B cell (primary cell): ENCODE measurements around the gene TMEM221. TPM values are rescaled to one million over a fixed set of nuclear protein-coding genes. Genes with fewer than 3 reads are reported as not detected.

Experiments used
- ATAC-seq: fragments of 200-7000 bp; cut with Tn5 transposase; one replicate; pipeline ENCODE4 v1.10.0; 2021; ENCODE audit warnings: low read depth, mild to moderate bottlenecking, moderate number of reproducible peaks, moderate library complexity
- CTCF ChIA-PET: fragments of 350-600 bp; sonication (Branson Sonifier 250); formaldehyde crosslinking; loops from one replicate; lab custom pipeline; 2021; ENCODE audit warnings: antibody characterized with exemption, inconsistent platforms; lab: Charles Lee
- POLR2A ChIA-PET: fragments of 350-600 bp; sonication (Branson Sonifier 250); formaldehyde crosslinking; loops from one replicate; lab custom pipeline; 2021; ENCODE audit warnings: antibody characterized with exemption; lab: Charles Lee
- DNase-seq: peaks from one replicate; pipeline ENCODE4 v3.0.0; 2013
- H2AFZ ChIP-seq: 2 replicates; pipeline ENCODE4 v1.6.1; 2012; ENCODE audit warnings: mild to moderate bottlenecking, low read depth, low read length; ENCODE audit not compliant: insufficient read depth, poor library complexity, severe bottlenecking
- H3K27ac ChIP-seq, 2 donors: 1 replicate in 1 of 2; 2 replicates in 1 of 2; pipeline ENCODE4 v1.5.1; 2012 to 2013; ENCODE audit warnings: low read length in 2 of 2, mild to moderate bottlenecking in 2 of 2, moderate library complexity in 1 of 2
- H3K27me3 ChIP-seq, 4 experiments: fragments of 200-600 bp in 1 of 4; sonication (generic) in 1 of 4; replicated peaks in 1 of 4; 1 replicate in 2 of 4; 2 replicates in 2 of 4; pipeline versions ENCODE4 v1.6.1 to v1.7.0; 2013 to 2016; ENCODE audit warnings: low read length in 3 of 4, mild to moderate bottlenecking in 2 of 4, mixed read lengths in 1 of 4, moderate library complexity in 1 of 4; ENCODE audit not compliant: insufficient read depth in 4 of 4, control insufficient read depth in 3 of 4; ENCODE audit errors: control extremely low read depth in 1 of 4
- H3K36me3 ChIP-seq, 2 experiments: replicated peaks in 1 of 2; 1 replicate in 1 of 2; 2 replicates in 1 of 2; pipeline versions ENCODE4 v1.6.1 to v1.7.1; 2013; ENCODE audit warnings: low read length in 1 of 2; ENCODE audit not compliant: insufficient read depth in 2 of 2, control insufficient read depth in 1 of 2; ENCODE audit errors: control extremely low read depth in 1 of 2, extremely low read depth in 1 of 2
- H3K4me1 ChIP-seq, 2 donors: fragments of 200-600 bp in 1 of 2; sonication (generic) in 1 of 2; 1 replicate in 1 of 2; 2 replicates in 1 of 2; pipeline versions ENCODE4 v1.5.1 to v1.6.1; 2013 to 2017; ENCODE audit warnings: low read length in 2 of 2; ENCODE audit not compliant: control insufficient read depth in 2 of 2, insufficient read depth in 2 of 2
- H3K4me2 ChIP-seq: replicated peaks from 2 replicates; pipeline ENCODE3; 2012; ENCODE audit warnings: mild to moderate bottlenecking, low read depth, low read length; ENCODE audit not compliant: poor library complexity, severe bottlenecking
- H3K4me3 ChIP-seq, 5 experiments: fragments of 200-600 bp in 1 of 5; sonication (generic) in 1 of 5; 1 replicate in 3 of 5; 2 replicates in 2 of 5; pipeline versions ENCODE4 v1.5.1 to v1.7.0; 2011 to 2016; ENCODE audit warnings: low read length in 4 of 5, mild to moderate bottlenecking in 4 of 5, low read depth in 2 of 5, control low read depth in 1 of 5, moderate library complexity in 1 of 5; ENCODE audit not compliant: insufficient read depth in 1 of 5; ENCODE audit errors: control extremely low read depth in 1 of 5, extremely low read depth in 1 of 5
- H3K79me2 ChIP-seq: fragments of 200-600 bp; sonication (generic); one replicate; pipeline ENCODE4 v1.6.0; 2016; ENCODE audit warnings: low read length; ENCODE audit not compliant: control insufficient read depth, insufficient read depth
- H3K9ac ChIP-seq: fragments of 200-600 bp; sonication (generic); 2 replicates; pipeline ENCODE4 v1.6.1; 2017; ENCODE audit warnings: mild to moderate bottlenecking, low read length, moderate library complexity
- H3K9me3 ChIP-seq, 3 donors: one replicate each; pipeline versions ENCODE4 v1.6.1 to v1.7.1; 2013; ENCODE audit warnings: low read length in 2 of 3; ENCODE audit not compliant: control insufficient read depth in 2 of 3, insufficient read depth in 1 of 3; ENCODE audit errors: control extremely low read depth in 1 of 3
- H4K20me1 ChIP-seq: 2 replicates; pipeline ENCODE4 v1.6.0; 2012; ENCODE audit warnings: mild to moderate bottlenecking, low read length; ENCODE audit not compliant: insufficient read depth, control insufficient read depth, poor library complexity, severe bottlenecking
- H3K27ac Mint-ChIP-seq: one replicate; pipeline ENCODE4 v1.8.0; 2021; ENCODE audit warnings: mixed read lengths
- H3K27me3 Mint-ChIP-seq: one replicate; pipeline ENCODE4 v1.8.0; 2021; ENCODE audit warnings: mixed read lengths
- H3K4me1 Mint-ChIP-seq: one replicate; pipeline ENCODE4 v1.8.0; 2021; ENCODE audit warnings: mixed read lengths
- H3K4me3 Mint-ChIP-seq: one replicate; pipeline ENCODE4 v1.8.0; 2021; ENCODE audit warnings: mixed read lengths
- H3K9me3 Mint-ChIP-seq: one replicate; pipeline ENCODE4 v1.8.0; 2022; ENCODE audit warnings: mixed read lengths; ENCODE audit not compliant: insufficient read depth
- EZH2 ChIP-seq: IDR thresholded peaks from 2 replicates; pipeline ENCODE4 v1.6.1; 2012; ENCODE audit warnings: borderline replicate concordance, low read depth, mild to moderate bottlenecking, moderate library complexity, low read length; ENCODE audit not compliant: insufficient read depth, poor library complexity, severe bottlenecking
- WGBS: methylation state at CpG from one replicate; pipeline ENCODE4 v1.1.5; 2013; ENCODE audit warnings: missing lambda C conversion rate; ENCODE audit not compliant: insufficient coverage; 5-methylcytosine and 5-hydroxymethylcytosine counted together
- intact Hi-C: fragments of 100-400 bp; cut with micrococcal nuclease; formaldehyde crosslinking; loops from one replicate; pipeline ENCODE4 v1.10.0; 2022
- polyA plus RNA-seq: library from polyadenylated mRNA; depleted of rRNA; stranded (reverse); fragments of >200 nt; gene quantifications from 2 replicates; pipeline ENCODE4 v1.2.3, GENCODE V29; 2012
- total RNA-seq, 2 donors: library from RNA; stranded (reverse); fragments of 120-200 nt in 1 of 2; gene quantifications; 1 replicate in 1 of 2; 2 replicates in 1 of 2; pipeline versions ENCODE4 v1.2.3 to v1.2.4, GENCODE V29; 2013 to 2022
- TF ChIP-seq, protein P1 (sequence below): fragments of 200-600 bp; IDR thresholded peaks from one replicate; pipeline ENCODE4 v1.8.0; 2022; ENCODE audit warnings: antibody characterized with exemption, mild to moderate bottlenecking

The TMEM221 gene
- total and polyA plus RNA-seq, 2 donors (not counting 1 experiment from before 2014, with no cell fraction given): not detected

DNA sequence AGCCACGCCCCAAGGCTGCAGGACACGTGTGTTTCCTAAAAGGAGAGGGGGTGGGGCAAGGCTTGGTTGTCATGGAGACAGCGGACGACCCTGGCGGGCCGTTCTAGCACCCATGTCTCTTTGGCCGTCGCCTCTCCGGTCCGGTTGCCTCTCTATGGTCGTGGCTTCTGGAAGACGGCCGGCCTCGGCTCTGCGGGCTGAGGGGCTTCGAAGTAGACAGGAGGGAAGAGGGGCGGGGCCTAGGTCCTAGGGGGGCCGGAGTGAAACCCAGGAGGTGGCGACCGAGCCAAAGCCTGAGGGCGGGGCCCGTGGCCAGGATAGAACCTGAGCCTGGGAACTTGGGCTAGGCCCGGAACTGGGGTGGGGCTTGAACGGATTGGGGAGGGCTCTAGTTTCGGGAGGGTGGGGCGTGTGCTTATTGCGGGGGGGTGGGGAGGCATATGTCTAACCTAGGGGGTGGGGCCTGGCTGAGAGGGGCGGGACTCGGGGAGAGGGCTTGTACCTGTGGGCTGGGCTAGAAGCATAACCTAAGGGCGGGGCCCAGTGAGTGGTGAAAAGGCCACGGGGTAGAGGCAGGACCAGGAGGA lies 21.1 kb upstream of the TMEM221 start:
- peak overlapping the region; percentile 68 for H3K9ac ChIP-seq
- CTCF ChIA-PET: no interaction called here
- no peaks in the 10 kb centered on the region for H3K9me3 Mint-ChIP-seq

DNA sequence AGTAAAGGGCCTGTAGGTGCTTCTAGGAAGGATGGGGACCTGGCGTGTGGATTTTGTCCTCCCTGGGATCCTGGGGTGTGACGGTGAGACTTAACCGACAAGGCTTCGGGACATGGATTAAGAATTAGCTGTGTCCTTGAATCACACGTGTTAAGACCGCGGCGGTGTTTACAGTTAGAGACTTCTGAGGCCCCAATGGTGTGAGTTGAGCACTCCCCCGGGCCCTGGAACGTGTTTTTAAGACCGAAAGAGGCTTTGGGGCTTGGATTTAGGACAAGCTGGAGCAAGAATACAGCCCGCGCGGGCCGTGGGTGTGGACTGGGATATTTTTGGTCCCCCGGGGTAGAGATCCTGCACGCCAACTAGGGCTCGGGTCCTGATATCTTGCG lies 20.6 kb upstream of the TMEM221 start:
- Histone ChIP-seq H3K9me3 (no peaks in the 10 kb centered on the region), H3K9ac (peak overlapping the region; percentile 68), H3K79me2 (no peaks in the 10 kb centered on the region), H3K27me3 (no peaks in the 10 kb centered on the region), H2AFZ (peak overlapping the region; percentile 73), H3K4me1 (peaks cover 6 to 22% of the 10 kb centered on the region in 2 donors), H3K27ac (peak overlapping the region; percentile 1 to 62), H3K36me3 (no peaks in the 10 kb centered on the region), H4K20me1 (no peaks in the 10 kb centered on the region), H3K4me2 (peak overlapping the region; percentile 82), H3K4me3 (peak overlapping the region in 4 of 5 experiments; percentile 74 to 81 (median 76))
- Mint-ChIP-seq H3K9me3 (no peaks in the 10 kb centered on the region), H3K4me1 (peaks cover 28% of the 10 kb centered on the region), H3K4me3 (peak overlapping the region; percentile 92), H3K27ac (peak overlapping the region; percentile 90), H3K27me3 (peaks cover 4% of the 10 kb centered on the region)
- WGBS: 7% methylated on average over 19 of the region's 19 CpGs
- ChIA-PET CTCF (interaction anchor here (0.8 kb wide), 1 partner anchor 73 kb away, joined by 4 read pairs; no protein-coding TSS in a partner anchor), POLR2A (interaction anchor here (0.6 kb wide), 1 partner anchor 50 kb away, joined by 5 read pairs; no protein-coding TSS in a partner anchor)
- TF ChIP-seq EZH2: no peak
- TF ChIP-seq, protein P1, sequence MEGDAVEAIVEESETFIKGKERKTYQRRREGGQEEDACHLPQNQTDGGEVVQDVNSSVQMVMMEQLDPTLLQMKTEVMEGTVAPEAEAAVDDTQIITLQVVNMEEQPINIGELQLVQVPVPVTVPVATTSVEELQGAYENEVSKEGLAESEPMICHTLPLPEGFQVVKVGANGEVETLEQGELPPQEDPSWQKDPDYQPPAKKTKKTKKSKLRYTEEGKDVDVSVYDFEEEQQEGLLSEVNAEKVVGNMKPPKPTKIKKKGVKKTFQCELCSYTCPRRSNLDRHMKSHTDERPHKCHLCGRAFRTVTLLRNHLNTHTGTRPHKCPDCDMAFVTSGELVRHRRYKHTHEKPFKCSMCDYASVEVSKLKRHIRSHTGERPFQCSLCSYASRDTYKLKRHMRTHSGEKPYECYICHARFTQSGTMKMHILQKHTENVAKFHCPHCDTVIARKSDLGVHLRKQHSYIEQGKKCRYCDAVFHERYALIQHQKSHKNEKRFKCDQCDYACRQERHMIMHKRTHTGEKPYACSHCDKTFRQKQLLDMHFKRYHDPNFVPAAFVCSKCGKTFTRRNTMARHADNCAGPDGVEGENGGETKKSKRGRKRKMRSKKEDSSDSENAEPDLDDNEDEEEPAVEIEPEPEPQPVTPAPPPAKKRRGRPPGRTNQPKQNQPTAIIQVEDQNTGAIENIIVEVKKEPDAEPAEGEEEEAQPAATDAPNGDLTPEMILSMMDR: no peak
- ATAC-seq: no peak
- intact Hi-C loops: loop anchor here (1.0 to 2.0 kb wide), 9 partner anchors 16 to 202 kb away; partner anchors contain the start of genes BABAM1, BST2, COLGALT1 and GTPBP3
- no peak for DNase-seq

More for the DNA sequence above, 21.1 kb upstream of the TMEM221 start:
- no peaks in the 10 kb centered on the region for H4K20me1 ChIP-seq
- Mint-ChIP-seq H3K27ac (peak overlapping the region; percentile 90), H3K4me1 (peaks cover 28% of the 10 kb centered on the region), H3K27me3 (peaks cover 3% of the 10 kb centered on the region), H3K4me3 (peak overlapping the region; percentile 92)
- H3K27ac ChIP-seq: peak overlapping the region; percentile 59 to 62
- TF ChIP-seq EZH2: no peak
- POLR2A ChIA-PET: interaction anchor here (0.8 kb wide), 1 partner anchor 66 kb away, joined by 4 read pairs; no protein-coding TSS in a partner anchor
- ATAC-seq: peak; percentile 77
- H3K79me2 ChIP-seq: no peaks in the 10 kb centered on the region
- H2AFZ ChIP-seq: peak overlapping the region; percentile 73
- peaks cover 6 to 22% of the 10 kb centered on the region in 2 donors for H3K4me1 ChIP-seq
- no peak for DNase-seq
- H3K27me3 ChIP-seq: no peaks in the 10 kb centered on the region
- H3K4me2 ChIP-seq: peak overlapping the region; percentile 82
- H3K9me3 ChIP-seq: no peaks in the 10 kb centered on the region
- WGBS: 0% methylated on average over 27 of the region's 31 CpGs
- intact Hi-C loops: loop anchor here (1.0 to 2.0 kb wide), 13 partner anchors 16 to 203 kb away; partner anchors contain the start of genes BABAM1, BST2, COLGALT1 and GTPBP3
- H3K36me3 ChIP-seq: no peaks in the 10 kb centered on the region
- peak overlapping the region; percentile 30 to 81 (median 76) for H3K4me3 ChIP-seq
